SHP77 treated with DMSO at 0.1 percent for 48 hours (cell line): Measurements from ENCODE around the gene ZNF138.

ENCODE experiments used
- DNase-seq: peaks from one replicate; lab custom pipeline; 2025; lab: John Stamatoyannopoulos, UW

Gene ZNF138

DNA sequence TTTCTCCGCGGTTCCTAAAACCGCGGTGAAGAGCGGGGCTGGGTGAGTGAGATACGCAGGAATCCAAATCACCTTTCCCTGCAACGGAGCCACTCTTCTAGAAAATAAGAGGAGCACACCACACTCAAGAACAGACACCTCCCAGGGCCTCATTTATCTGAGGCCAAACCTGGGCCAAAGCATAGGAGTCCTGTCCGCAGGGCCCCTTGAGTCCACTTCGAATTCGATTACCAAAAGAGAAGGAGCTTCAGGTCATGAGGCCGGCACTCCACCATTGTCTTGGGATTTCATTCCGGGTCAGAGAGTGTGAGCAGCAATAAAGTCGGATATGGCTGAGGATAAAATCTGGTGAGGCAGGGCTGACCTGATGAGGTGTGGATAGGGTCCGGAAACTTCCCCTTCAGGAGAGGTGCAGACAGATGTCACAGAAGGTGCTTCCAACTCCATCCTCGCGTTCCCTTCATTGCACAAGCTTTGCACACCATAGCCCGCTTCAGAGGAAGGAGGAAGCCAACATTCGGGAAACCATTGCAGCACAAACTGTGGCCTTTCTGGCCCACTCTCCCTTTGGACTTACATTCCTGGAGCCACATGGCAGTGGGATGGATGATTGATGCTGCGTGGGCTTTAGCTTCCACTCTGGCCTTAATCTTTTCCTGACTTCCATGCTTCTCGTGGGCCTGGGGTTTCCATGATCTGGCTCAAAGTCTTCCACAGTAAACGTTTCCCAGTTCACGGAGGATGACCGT lies 81.6 kb downstream of the ZNF138 start:
- DNase-seq = no peak

DNA sequence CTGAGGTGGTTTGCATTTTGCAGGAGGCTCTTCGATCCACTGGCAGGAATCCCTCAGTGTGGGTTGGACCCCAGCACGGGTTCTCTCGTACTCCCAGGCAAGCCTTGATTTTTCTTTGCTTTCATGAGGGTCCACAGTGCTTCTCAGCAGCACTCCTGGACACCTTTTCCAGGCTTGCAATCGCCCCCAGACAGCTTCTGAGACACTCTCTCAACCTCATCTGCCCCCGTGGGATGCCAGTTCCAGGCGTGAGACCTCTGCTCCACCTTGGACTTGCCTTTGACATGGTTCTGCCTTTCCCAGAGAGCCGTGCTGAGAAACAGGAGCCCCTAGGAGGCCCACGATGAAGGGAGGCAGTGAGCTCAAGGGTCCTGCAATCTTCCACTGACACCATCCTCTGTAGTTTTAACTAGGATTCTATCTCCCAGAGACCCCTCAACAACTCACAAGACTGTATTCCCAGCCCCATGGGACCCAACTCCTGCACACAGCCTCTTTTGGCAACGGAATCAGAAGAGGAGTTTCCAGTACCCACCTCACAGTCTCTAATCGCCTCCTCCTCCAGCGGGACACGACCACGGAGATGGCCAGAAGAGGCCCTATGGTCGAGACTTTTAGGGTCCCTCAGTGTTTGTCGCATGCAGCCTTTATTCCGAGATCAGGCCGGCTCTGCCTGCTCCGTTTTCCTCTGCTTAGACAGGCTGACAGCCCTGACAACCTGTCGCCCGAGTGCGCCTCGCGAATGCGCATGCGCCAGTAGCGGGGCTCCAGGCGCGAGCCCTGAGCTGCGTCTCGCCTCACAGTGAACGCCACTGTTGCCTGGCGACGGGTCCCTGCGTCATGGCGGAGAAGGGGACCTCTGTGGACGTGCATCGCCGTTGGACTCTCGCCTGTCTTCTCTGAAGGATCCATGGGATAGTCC lies 82.8 kb downstream of the ZNF138 start:
- DNase-seq = peak; percentile 33

- no peak for DNase-seq
These were observed 83.7 kb downstream of the ZNF138 start for GRCh38 chr7:64877714-64878610.

DNA sequence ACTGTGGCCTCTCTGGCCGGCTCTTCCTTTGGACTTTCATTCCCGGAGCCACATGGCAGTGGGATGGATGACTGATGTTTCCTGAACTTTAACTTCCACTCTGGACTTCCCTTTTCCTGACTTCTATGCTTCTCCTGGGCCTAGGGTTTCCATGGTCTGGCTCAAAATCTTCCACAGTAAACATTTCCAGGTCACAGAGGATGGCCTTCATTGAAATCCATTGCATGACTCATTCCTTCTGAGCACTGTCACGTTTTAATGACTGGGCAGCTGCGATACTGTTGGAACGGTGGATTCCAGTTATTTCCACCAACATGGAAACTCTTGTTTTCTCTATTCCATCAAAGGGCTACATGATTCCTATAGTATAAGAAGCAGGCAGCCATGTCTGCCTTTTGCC lies 84.5 kb downstream of the ZNF138 start:
- no peak for DNase-seq

- no peak for DNase-seq
These were observed 85.0 kb downstream of the ZNF138 start for GRCh38 chr7:64879086-64879730.

DNA sequence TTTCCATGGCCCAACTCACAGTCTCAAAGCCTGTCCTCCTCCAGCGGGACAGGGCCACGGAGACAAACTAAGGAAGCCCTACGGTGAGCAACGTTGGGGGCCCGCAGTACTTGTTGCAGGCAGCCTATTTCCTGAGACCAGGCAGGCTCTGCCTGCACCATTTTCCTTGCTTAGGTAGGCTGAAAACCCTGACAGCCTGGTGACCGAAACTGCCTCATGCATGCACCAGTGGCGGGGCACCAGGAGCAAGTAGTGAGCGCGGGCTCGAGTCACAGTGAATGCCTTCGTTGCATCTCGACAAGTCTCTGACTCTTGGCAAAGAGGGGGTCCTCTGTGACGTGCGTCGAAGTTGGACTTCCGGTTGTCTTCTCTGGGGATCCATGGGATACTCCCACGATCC lies 85.6 kb downstream of the ZNF138 start:
- no peak for DNase-seq

GRCh38 chr7:64880322-64881297 lies 86.4 kb downstream of the ZNF138 start:
- no peak for DNase-seq

- no peak for DNase-seq
These were observed 87.4 kb downstream of the ZNF138 start for GRCh38 chr7:64881461-64882287.

DNA sequence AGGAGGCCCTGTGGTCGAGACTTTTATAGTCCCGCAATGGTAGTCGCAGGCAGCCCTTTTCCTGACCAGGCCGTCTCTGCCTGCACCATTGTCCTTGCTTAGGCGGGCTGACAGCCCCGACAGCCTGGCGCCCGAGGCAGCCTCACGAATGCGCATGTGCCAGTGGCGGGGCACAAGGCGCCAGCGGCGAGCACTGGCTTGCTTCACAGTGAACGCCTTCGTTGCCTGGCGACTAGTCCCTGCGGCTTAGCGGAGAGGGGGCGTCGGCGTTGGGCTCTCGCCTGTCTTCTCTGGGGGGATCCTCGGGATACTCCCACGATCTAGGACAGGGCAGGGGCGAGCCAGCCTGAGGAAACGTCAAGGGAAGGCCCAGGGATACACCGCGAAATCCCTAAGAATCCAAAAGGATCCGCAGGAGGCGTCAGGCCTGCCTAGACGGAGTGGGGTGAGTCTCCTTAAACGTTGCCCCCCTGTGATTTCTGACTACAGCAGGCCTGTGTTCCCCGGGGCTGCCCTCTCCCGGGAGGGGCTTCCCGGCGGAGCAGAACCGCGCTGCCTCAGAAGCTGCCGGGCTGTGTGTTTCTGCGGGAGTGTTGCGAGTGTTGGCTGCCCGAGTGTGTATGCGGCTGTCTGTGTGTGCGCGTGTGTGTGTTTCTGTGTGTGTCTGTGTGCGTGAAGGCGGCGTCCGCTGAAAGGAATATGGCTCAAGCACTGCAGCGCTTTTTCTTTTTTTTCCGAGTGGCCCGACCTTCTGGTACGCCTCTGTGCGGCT lies 88.3 kb downstream of the ZNF138 start:
- DNase-seq = no peak
